ENCODE data around the gene ROCK2.

ROCK2 gene

GRCh38 chr2:11168488-11168887 lies 175.9 kb downstream of the ROCK2 start:
- no peak for TF ChIP-seq EP300 (IDR thresholded peaks at IDR 0.05; ENCODE audit: borderline replicate concordance)
- TF ChIP-seq CREB1 (IDR thresholded peaks at IDR 0.05; ENCODE audit: low read depth), result no peak
- no peak for TF ChIP-seq FOXM1 (IDR thresholded peaks at IDR 0.05; ENCODE audit: borderline replicate concordance, low read depth)
- no peak for TF ChIP-seq ZBTB7A (IDR thresholded peaks at IDR 0.05; ENCODE audit: low read depth)
- TF ChIP-seq EGR1 (IDR thresholded peaks at IDR 0.05), result no peak
- TF ChIP-seq TCF12 (IDR thresholded peaks at IDR 0.05; ENCODE audit: low read depth), result no peak
- TF ChIP-seq TAF1 (IDR thresholded peaks at IDR 0.05; ENCODE audit: low read depth), result no peak
- TF ChIP-seq NFIC (IDR thresholded peaks at IDR 0.05), result no peak
- TF ChIP-seq REST (IDR thresholded peaks at IDR 0.05; ENCODE audit: low read depth), result no peak
- TF ChIP-seq, protein P1, sequence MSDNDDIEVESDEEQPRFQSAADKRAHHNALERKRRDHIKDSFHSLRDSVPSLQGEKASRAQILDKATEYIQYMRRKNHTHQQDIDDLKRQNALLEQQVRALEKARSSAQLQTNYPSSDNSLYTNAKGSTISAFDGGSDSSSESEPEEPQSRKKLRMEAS (IDR thresholded peaks at IDR 0.05), result no peak

GRCh38 chr2:11166476-11166875 lies 178.0 kb downstream of the ROCK2 start:
- no peak for TF ChIP-seq FOXM1 (IDR thresholded peaks at IDR 0.05; ENCODE audit: borderline replicate concordance, low read depth)
- TF ChIP-seq CREB1 (IDR thresholded peaks at IDR 0.05; ENCODE audit: low read depth), result no peak
- no peak for TF ChIP-seq RAD21 (IDR thresholded peaks at IDR 0.05; ENCODE audit: low read depth)
- TF ChIP-seq YY1 (IDR thresholded peaks at IDR 0.05; ENCODE audit: low read depth), result no peak
- no peak for TF ChIP-seq NFIC (IDR thresholded peaks at IDR 0.05)
- TF ChIP-seq, protein P2, sequence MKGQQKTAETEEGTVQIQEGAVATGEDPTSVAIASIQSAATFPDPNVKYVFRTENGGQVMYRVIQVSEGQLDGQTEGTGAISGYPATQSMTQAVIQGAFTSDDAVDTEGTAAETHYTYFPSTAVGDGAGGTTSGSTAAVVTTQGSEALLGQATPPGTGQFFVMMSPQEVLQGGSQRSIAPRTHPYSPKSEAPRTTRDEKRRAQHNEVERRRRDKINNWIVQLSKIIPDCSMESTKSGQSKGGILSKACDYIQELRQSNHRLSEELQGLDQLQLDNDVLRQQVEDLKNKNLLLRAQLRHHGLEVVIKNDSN (IDR thresholded peaks at IDR 0.05), result no peak
- TF ChIP-seq, protein P1 (IDR thresholded peaks at IDR 0.05), result no peak
- TF ChIP-seq TEAD4 (IDR thresholded peaks at IDR 0.05), result no peak
- no peak for TF ChIP-seq ZBTB7A (IDR thresholded peaks at IDR 0.05; ENCODE audit: low read depth)
- TF ChIP-seq TAF1 (IDR thresholded peaks at IDR 0.05; ENCODE audit: low read depth), result no peak
- no peak for TF ChIP-seq EGR1 (IDR thresholded peaks at IDR 0.05)
- no peak for TF ChIP-seq TCF12 (IDR thresholded peaks at IDR 0.05; ENCODE audit: low read depth)
- no peak for TF ChIP-seq CEBPB (IDR thresholded peaks at IDR 0.05)
- no peak for TF ChIP-seq EP300 (IDR thresholded peaks at IDR 0.05; ENCODE audit: borderline replicate concordance)
- no peak for TF ChIP-seq REST (IDR thresholded peaks at IDR 0.05; ENCODE audit: low read depth)

- TF ChIP-seq, protein P1 (IDR thresholded peaks at IDR 0.05), result no peak
- TF ChIP-seq TAF1 (IDR thresholded peaks at IDR 0.05; ENCODE audit: low read depth) (no peak), ZBTB7A (IDR thresholded peaks at IDR 0.05; ENCODE audit: low read depth) (no peak), CREB1 (IDR thresholded peaks at IDR 0.05; ENCODE audit: low read depth) (no peak), EP300 (IDR thresholded peaks at IDR 0.05; ENCODE audit: borderline replicate concordance) (no peak), RAD21 (IDR thresholded peaks at IDR 0.05; ENCODE audit: low read depth) (no peak), REST (IDR thresholded peaks at IDR 0.05; ENCODE audit: low read depth) (no peak), TCF12 (IDR thresholded peaks at IDR 0.05; ENCODE audit: low read depth) (no peak), NFIC (IDR thresholded peaks at IDR 0.05) (no peak), TEAD4 (IDR thresholded peaks at IDR 0.05) (no peak), FOXM1 (IDR thresholded peaks at IDR 0.05; ENCODE audit: borderline replicate concordance, low read depth) (no peak), EGR1 (IDR thresholded peaks at IDR 0.05) (no peak; the same call in 1 of the 2 replicates), YY1 (IDR thresholded peaks at IDR 0.05; ENCODE audit: low read depth) (no peak), CEBPB (IDR thresholded peaks at IDR 0.05) (no peak)
- TF ChIP-seq, protein P2 (IDR thresholded peaks at IDR 0.05), result no peak
Observed at GRCh38 chr2:11163439-11164317, 180.8 kb downstream of the ROCK2 start.

Measured in Ishikawa (cell line).